GM12865 (cell line): ENCODE measurements around the gene SPRED3.
"Not testable (repeated sequence)": the region's sequence is repeated elsewhere in the genome, so short reads cannot be mapped to it uniquely, and the experiment has no call there.

Source experiments
- DNase-seq: peaks from one replicate; pipeline ENCODE4 v3.0.0; 2010; ENCODE audit warnings: low read depth
- H3K4me3 ChIP-seq: 2 replicates; pipeline ENCODE4 v1.5.1; 2011; ENCODE audit warnings: mild to moderate bottlenecking, low read depth, low read length, control low read depth
- CTCF ChIP-seq: IDR thresholded peaks from 2 replicates; pipeline ENCODE4 v1.5.1; 2011; ENCODE audit warnings: low read length, control low read depth, low read depth, inconsistent platforms; ENCODE audit not compliant: insufficient read depth; ENCODE audit errors: missing control alignments

SPRED3 gene, protein sequence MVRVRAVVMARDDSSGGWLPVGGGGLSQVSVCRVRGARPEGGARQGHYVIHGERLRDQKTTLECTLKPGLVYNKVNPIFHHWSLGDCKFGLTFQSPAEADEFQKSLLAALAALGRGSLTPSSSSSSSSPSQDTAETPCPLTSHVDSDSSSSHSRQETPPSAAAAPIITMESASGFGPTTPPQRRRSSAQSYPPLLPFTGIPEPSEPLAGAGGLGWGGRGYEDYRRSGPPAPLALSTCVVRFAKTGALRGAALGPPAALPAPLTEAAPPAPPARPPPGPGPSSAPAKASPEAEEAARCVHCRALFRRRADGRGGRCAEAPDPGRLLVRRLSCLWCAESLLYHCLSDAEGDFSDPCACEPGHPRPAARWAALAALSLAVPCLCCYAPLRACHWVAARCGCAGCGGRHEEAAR

GRCh38 chr19:38388349-38389100, at the start of gene SPRED3:
Gene SPRED3 (plus strand): TSS chr19:38388697. CDS start chr19:38390303, 1,606 bp downstream.
- no peak within 1 kb of the TSS; the same call in 1 of the 2 replicates for H3K4me3 ChIP-seq
- DNase-seq: no peak
- TF ChIP-seq CTCF: no peak

DNA sequence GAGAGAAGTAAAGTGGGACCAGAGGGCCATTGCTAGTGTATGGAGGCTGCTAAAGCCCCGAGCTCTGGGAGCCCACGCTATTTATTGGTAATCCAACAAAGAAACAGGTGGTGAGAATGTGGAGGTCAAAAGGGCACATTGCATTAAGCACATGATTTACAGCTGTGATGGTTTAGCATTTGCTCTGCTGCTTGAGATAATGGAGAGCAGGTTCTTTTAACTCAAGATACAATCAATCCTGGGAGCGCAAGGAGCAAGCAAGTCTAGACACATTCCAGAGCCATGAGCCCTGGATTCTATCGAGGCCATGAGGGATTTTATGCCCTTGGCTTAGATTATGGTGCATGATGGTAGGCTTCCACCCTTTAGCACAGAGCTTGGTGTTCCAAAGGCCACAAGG, 49.5 kb upstream of the SPRED3 start:
- H3K4me3 ChIP-seq, DNase-seq: not testable (repeated sequence)

- DNase-seq: no peak
- no peak for TF ChIP-seq CTCF
- no peak overlapping the region for H3K4me3 ChIP-seq
These were observed 47.6 kb upstream of the SPRED3 start for GRCh38 chr19:38340927-38341326.

- DNase-seq: no peak
- no peak for TF ChIP-seq CTCF
- H3K4me3 ChIP-seq: no peak overlapping the region
These were observed 41.7 kb upstream of the SPRED3 start for GRCh38 chr19:38346837-38347236.

GRCh38 chr19:38350883-38351282, 37.6 kb upstream of the SPRED3 start:
- no peak overlapping the region for H3K4me3 ChIP-seq
- DNase-seq: no peak
- no peak for TF ChIP-seq CTCF

DNA sequence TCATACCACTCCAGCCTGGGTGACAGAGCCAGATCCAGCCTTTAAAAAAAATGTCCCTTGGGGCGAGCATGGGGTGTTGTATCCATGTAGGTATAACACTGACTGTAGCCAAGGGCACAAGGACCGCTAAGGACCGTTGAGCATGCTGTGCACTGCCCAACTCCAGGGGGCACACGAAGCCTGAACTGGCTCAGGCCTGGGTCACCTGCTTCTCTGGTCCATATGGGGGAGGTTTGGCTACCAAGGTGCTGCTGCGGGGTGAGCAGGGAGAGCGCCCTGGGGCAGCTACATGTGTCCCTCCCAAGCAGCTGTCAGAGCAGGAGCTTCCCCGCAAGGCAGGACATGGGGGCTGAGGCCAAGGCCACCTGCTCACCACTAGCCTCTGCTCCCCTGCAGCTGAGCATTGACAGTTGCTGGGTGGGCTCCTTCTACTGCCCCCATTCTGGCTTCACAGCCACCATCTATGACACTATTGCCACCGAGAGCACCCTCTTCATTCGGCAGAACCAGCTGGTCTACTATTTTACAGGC, 36.6 kb upstream of the SPRED3 start:
- TF ChIP-seq CTCF: no peak
- H3K4me3 ChIP-seq: no peak overlapping the region
- no peak for DNase-seq

DNA sequence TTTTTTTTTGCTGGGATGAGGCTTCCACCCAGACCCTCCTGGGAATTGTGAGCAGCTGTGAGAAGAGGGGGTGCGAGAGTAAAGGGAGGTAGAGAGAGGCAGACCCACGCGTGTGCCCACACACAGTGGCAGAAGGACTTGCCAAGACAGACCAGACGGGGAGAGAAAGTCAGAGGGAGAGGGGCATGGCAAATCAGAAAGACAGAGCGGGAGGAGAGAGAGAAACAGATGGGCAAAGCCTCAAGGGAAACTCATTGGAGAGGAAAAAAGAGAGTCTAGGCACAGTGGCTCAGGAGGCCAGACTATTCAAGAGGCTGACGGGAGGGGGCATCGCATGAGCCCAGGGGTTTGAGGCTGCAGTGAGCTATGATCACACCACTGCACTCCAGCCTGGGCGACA, 35.9 kb upstream of the SPRED3 start:
- no peak for DNase-seq
- TF ChIP-seq CTCF: no peak
- no peak overlapping the region for H3K4me3 ChIP-seq
